Bladder microvascular endothelial cell (primary cell): ENCODE results near the gene ATP1A1. TPM values are rescaled to one million over a fixed set of nuclear protein-coding genes. Genes with fewer than 3 reads are reported as not detected.

Experiments
- total RNA-seq: library from RNA; depleted of rRNA; stranded (reverse); fragments of >200 nt; gene quantifications from 2 replicates; pipeline ENCODE4 v1.2.3, GENCODE V29; 2014

ATP1A1 gene
- total RNA-seq: 145 and 251 TPM in 2 replicates

GRCh38 chr1:116372651-116373430, at the start of gene ATP1A1:
Gene ATP1A1 (plus strand): TSS chr1:116373244. CDS start chr1:116373512, 268 bp downstream.

Other genes starting within 250 kb of the ATP1A1 start
- gene CD58, start 197.8 kb downstream of the ATP1A1 start, total RNA-seq: 7.3 and 20.0 TPM in 2 replicates